ENCODE data around the gene TACO1. TPM values are rescaled to one million over a fixed set of nuclear protein-coding genes. Genes with fewer than 3 reads are reported as not detected.

Gene TACO1
- total and polyA plus RNA-seq, 2 of the 4 experiments (the other 2 are of a cell fraction) = 6.5 to 28.8 TPM

DNA sequence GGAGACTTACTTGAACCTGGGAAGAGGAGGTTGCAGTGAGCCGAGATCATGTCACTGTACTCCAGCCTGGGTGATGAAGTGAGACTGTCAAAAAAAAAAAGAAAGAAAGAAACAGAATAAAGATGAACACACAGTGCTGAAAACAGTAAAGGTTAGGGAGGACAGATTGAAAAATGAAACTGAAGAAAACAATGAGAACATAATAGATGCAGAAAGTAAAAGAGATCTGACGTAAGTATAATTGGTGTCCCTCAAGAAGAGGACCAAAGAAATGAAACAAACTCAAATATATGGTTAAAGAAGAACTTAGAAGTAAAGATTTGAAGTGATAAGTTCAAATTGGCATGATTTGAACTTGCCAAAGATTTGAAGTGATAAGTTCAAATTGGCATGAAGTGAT, 43.3 kb upstream of the TACO1 start:
- H4K91ac ChIP-seq (ENCODE audit: insufficient read depth, low read depth, low read length) = no peak overlapping the region
- H3K9me3 ChIP-seq (ENCODE audit: control insufficient read depth, insufficient read depth, low read length) = no peaks in the 10 kb centered on the region
- no peak overlapping the region for H3K56ac ChIP-seq (ENCODE audit: extremely low read depth, insufficient read depth, low read length)
- DNase-seq (no peak), ATAC-seq (ENCODE audit: low read depth) (no peak)
- no peak overlapping the region for H3K4me2 ChIP-seq (ENCODE audit: low read depth, low read length)
- no peak overlapping the region for H3K4me3 ChIP-seq (ENCODE audit: insufficient read depth, low read depth, low read length)
- H2BK5ac ChIP-seq (ENCODE audit: low read depth, low read length, poor library complexity, severe bottlenecking) = no peak overlapping the region
- H3K27me3 ChIP-seq (ENCODE audit: control insufficient read depth, insufficient read depth, low read length) = no peaks in the 10 kb centered on the region
- H4K5ac ChIP-seq (ENCODE audit: low read depth, low read length) = no peak overlapping the region
- peaks cover 7% of the 10 kb centered on the region for H3K4me1 ChIP-seq (ENCODE audit: control insufficient read depth, insufficient read depth, low read length)
- H2BK120ac ChIP-seq (ENCODE audit: low read depth, low read length) = no peak overlapping the region
- 100% methylated on average over 1 of the region's 2 CpGs; no CpG with 5 or more reads in 1 of the 2 experiments for WGBS, 2 experiments (ENCODE audit: extremely low coverage in 2 of 2, insufficient read length in 1 of 2)
- in situ Hi-C loops (cut with MboI; ENCODE audit: low sequenced_read_pairs) = no loop called here
- no peak overlapping the region for H2BK20ac ChIP-seq (ENCODE audit: low read depth, low read length)
- intact Hi-C loops (cut with micrococcal nuclease) = no loop called here
- no peak for TF ChIP-seq MAFK (IDR thresholded peaks at IDR 0.05; ENCODE audit: low read depth, low read length)
- TF ChIP-seq, protein P1, sequence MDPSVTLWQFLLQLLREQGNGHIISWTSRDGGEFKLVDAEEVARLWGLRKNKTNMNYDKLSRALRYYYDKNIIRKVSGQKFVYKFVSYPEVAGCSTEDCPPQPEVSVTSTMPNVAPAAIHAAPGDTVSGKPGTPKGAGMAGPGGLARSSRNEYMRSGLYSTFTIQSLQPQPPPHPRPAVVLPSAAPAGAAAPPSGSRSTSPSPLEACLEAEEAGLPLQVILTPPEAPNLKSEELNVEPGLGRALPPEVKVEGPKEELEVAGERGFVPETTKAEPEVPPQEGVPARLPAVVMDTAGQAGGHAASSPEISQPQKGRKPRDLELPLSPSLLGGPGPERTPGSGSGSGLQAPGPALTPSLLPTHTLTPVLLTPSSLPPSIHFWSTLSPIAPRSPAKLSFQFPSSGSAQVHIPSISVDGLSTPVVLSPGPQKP (IDR thresholded peaks at IDR 0.05; ENCODE audit: borderline replicate concordance, low read depth, low read length) = no peak
- H4K20me1 ChIP-seq (ENCODE audit: insufficient read depth, low read length) = peaks cover 81% of the 10 kb centered on the region
- H3K79me1 ChIP-seq (ENCODE audit: low read depth in 1 of 2, low read length in 2 of 2) = peaks cover 6 to 63% of the 10 kb centered on the region in 2 experiments; a peak in 2 of 4 replicates
- no peak overlapping the region for H3K9ac ChIP-seq (ENCODE audit: low read depth, low read length)
- no TSS peak for BruUV-seq (replicated peaks)
- no peak overlapping the region for H3K4ac ChIP-seq (ENCODE audit: low read depth, low read length)
- H2AFZ ChIP-seq (replicated peaks; ENCODE audit: low read length, poor library complexity) = no peak overlapping the region
- no peak overlapping the region for H3K18ac ChIP-seq (ENCODE audit: low read depth, low read length)
- POLR2A ChIA-PET (ENCODE audit: unreplicated experiment) = no interaction called here
- no peak overlapping the region for H2AK9ac ChIP-seq (replicated peaks; ENCODE audit: low read depth, low read length, poor library complexity)
- peaks cover 13% of the 10 kb centered on the region for H3K9me1 ChIP-seq (ENCODE audit: insufficient read depth, low read length)
- H3K14ac ChIP-seq (replicated peaks; ENCODE audit: low read depth, low read length) = no peak overlapping the region
- no peak overlapping the region for H2AK5ac ChIP-seq (ENCODE audit: low read depth, low read length)
- H3K36me3 ChIP-seq (ENCODE audit: control insufficient read depth, insufficient read depth, low read length) = no peaks in the 10 kb centered on the region
- H3K27ac ChIP-seq (ENCODE audit: insufficient read depth, low read length) = no peak overlapping the region
- dilution Hi-C loops (cut with HindIII; ENCODE audit: low sequenced_read_pairs, unreplicated experiment) = no loop called here
- CTCF ChIA-PET = no interaction called here
- no peak overlapping the region for H4K8ac ChIP-seq (ENCODE audit: low read depth in 2 of 2, low read length in 2 of 2)
- no peak overlapping the region for H3K23ac ChIP-seq (ENCODE audit: low read depth, low read length)
- no peak overlapping the region for H2BK15ac ChIP-seq (ENCODE audit: low read depth, low read length)
